Neural cell (in vitro differentiated cells): ENCODE data around the gene SLC2A4. TPM values are rescaled to one million over a fixed set of nuclear protein-coding genes. Genes with fewer than 3 reads are reported as not detected.

Experiments
- H2AFZ ChIP-seq: fragments of 200-600, 300-800 bp; sonication (generic), shearing (Covaris generic); 2 replicates; pipeline ENCODE4 v1.6.0; 2014; ENCODE audit warnings: low read depth, mild to moderate bottlenecking, antibody characterized with exemption, low read length, moderate library complexity
- H3F3A ChIP-seq: fragments of 200-600 bp; shearing (Covaris generic); 2 replicates; pipeline ENCODE4 v1.6.1; 2016; ENCODE audit warnings: mild to moderate bottlenecking, moderate library complexity, mixed read lengths, antibody characterized with exemption, low read length; ENCODE audit not compliant: insufficient read depth, poor library complexity, severe bottlenecking
- H3K27ac ChIP-seq: fragments of 200-600, 300-800 bp; sonication (generic), shearing (Covaris generic); 2 replicates; pipeline ENCODE4 v1.5.1; 2014; ENCODE audit warnings: mild to moderate bottlenecking, low read length, moderate library complexity
- H3K27me3 ChIP-seq: fragments of 300-800, 200-600 bp; sonication (generic), shearing (Covaris generic); 2 replicates; pipeline ENCODE4 v1.6.0; 2014; ENCODE audit warnings: mild to moderate bottlenecking, low read depth, low read length, moderate library complexity; ENCODE audit not compliant: insufficient read depth
- H3K36me3 ChIP-seq: fragments of 300-800, 200-600 bp; sonication (generic), shearing (Covaris generic); 2 replicates; pipeline ENCODE4 v1.5.1; 2014; ENCODE audit warnings: mild to moderate bottlenecking, antibody characterized with exemption, low read length, moderate library complexity; ENCODE audit not compliant: insufficient read depth
- H3K4me2 ChIP-seq: fragments of 300-800, 200-600 bp; sonication (generic), shearing (Covaris generic); 2 replicates; pipeline ENCODE4 v1.6.0; 2014; ENCODE audit warnings: mild to moderate bottlenecking, low read length
- H3K4me3 ChIP-seq: fragments of 300-800, 200-600 bp; sonication (generic), shearing (Covaris generic); 2 replicates; pipeline ENCODE4 v1.5.1; 2014; ENCODE audit warnings: mild to moderate bottlenecking, low read length, moderate library complexity
- H3K79me2 ChIP-seq: fragments of 200-600 bp; shearing (Covaris generic); replicated peaks from 2 replicates; pipeline ENCODE4 v1.6.0; 2014; ENCODE audit warnings: mild to moderate bottlenecking, low read length, moderate library complexity; ENCODE audit not compliant: insufficient read depth
- H3K9ac ChIP-seq: fragments of 300-800, 200-600 bp; sonication (generic), shearing (Covaris generic); 2 replicates; pipeline ENCODE4 v1.6.1; 2016; ENCODE audit warnings: mild to moderate bottlenecking, low read length, mixed read lengths
- H3K9me2 ChIP-seq: fragments of 200-600 bp; shearing (Covaris generic); 2 replicates; pipeline ENCODE4 v1.6.1; 2016; ENCODE audit warnings: mild to moderate bottlenecking, low read length, mixed read lengths; ENCODE audit not compliant: insufficient read depth
- H3K9me3 ChIP-seq: fragments of 200-600, 300-800 bp; sonication (generic), shearing (Covaris generic); 2 replicates; pipeline ENCODE4 v1.6.1; 2016; ENCODE audit warnings: mild to moderate bottlenecking, mixed run types, low read length, moderate library complexity, mixed read lengths
- H4K20me1 ChIP-seq: fragments of 200-600 bp; shearing (Covaris generic); 2 replicates; pipeline ENCODE4 v1.6.1; 2016; ENCODE audit warnings: mild to moderate bottlenecking, mixed run types; ENCODE audit not compliant: insufficient read depth
- CTCF ChIP-seq: fragments of 450-650 bp; IDR thresholded peaks from 2 replicates; pipeline ENCODE4 v1.5.1; 2014; ENCODE audit warnings: antibody characterized with exemption, mild to moderate bottlenecking, moderate library complexity; ENCODE audit not compliant: poor library complexity, severe bottlenecking
- EP300 ChIP-seq: fragments of 450-650 bp; conservative IDR thresholded peaks from 2 replicates; pipeline ENCODE4 v1.6.1; 2014; ENCODE audit warnings: antibody characterized with exemption, mild to moderate bottlenecking, moderate library complexity; ENCODE audit not compliant: poor library complexity, severe bottlenecking
- EZH2 ChIP-seq: fragments of 200-600, 300-800 bp; shearing (Covaris generic), sonication (generic); IDR thresholded peaks from 2 replicates; pipeline ENCODE4 v1.6.1; 2014; ENCODE audit warnings: antibody characterized with exemption, low read length, borderline replicate concordance, mild to moderate bottlenecking; ENCODE audit not compliant: insufficient read depth, poor library complexity, severe bottlenecking
- MXI1 ChIP-seq: fragments of 450-650 bp; conservative IDR thresholded peaks from 2 replicates; pipeline ENCODE4 v1.6.1; 2014; ENCODE audit warnings: antibody characterized with exemption, mild to moderate bottlenecking; ENCODE audit not compliant: poor library complexity, severe bottlenecking
- POLR2AphosphoS5 ChIP-seq: IDR thresholded peaks from 2 replicates; pipeline ENCODE4 v1.6.1; 2012
- RAD21 ChIP-seq: fragments of 450-650 bp; conservative IDR thresholded peaks from 2 replicates; pipeline ENCODE4 v1.6.1; 2014; ENCODE audit warnings: antibody characterized with exemption, mild to moderate bottlenecking, moderate library complexity
- REST ChIP-seq: IDR thresholded peaks from 2 replicates; pipeline ENCODE4 v1.6.1; 2012; ENCODE audit warnings: borderline replicate concordance
- SMC3 ChIP-seq: fragments of 450-650 bp; conservative IDR thresholded peaks from 2 replicates; pipeline ENCODE4 v1.6.1; 2014; ENCODE audit warnings: antibody characterized with exemption, mild to moderate bottlenecking, moderate library complexity; ENCODE audit not compliant: poor library complexity
- TAF1 ChIP-seq: IDR thresholded peaks from 2 replicates; pipeline ENCODE4 v1.6.1; 2012; ENCODE audit warnings: low read depth
- polyA plus RNA-seq: library from polyadenylated mRNA; depleted of rRNA; stranded (reverse); fragments of >200 nt; gene quantifications from 2 replicates; pipeline ENCODE4 v1.2.3, GENCODE V29; 2014

SLC2A4 gene
- polyA plus RNA-seq, 1 donor from 2014 or later: not detected

GRCh38 chr17:7306911-7307685 is 25.6 kb downstream of the SLC2A4 start, which contains the start of gene EIF5A:
Gene EIF5A (plus strand): TSS chr17:7307628. CDS start chr17:7309636, 2,008 bp downstream.
- no peaks in the 10 kb centered on the region for H3K9me2 ChIP-seq
- H3K27me3 ChIP-seq: no peaks in the 10 kb centered on the region
- H3K9me3 ChIP-seq: no peaks in the 10 kb centered on the region
- H2AFZ ChIP-seq: peak within 1 kb of the TSS; percentile 60
- TF ChIP-seq MXI1 (peak; percentile 88), TAF1 (peak; percentile 66), EP300 (peak; percentile 31), SMC3 (no peak), POLR2AphosphoS5 (peak; percentile 73), EZH2 (no peak)
- peak within 1 kb of the TSS; percentile 91 for H3K4me3 ChIP-seq
- H3K36me3 ChIP-seq: no peaks in the 10 kb centered on the region
- no peaks in the 10 kb centered on the region for H3F3A ChIP-seq
- peak within 1 kb of the TSS; percentile 86 for H3K9ac ChIP-seq
- peak within 1 kb of the TSS; percentile 89 for H3K4me2 ChIP-seq
- peak within 1 kb of the TSS; percentile 84 for H3K27ac ChIP-seq
- H4K20me1 ChIP-seq: peaks cover 12% of the 10 kb centered on the region
- H3K79me2 ChIP-seq: peaks cover 29% of the 10 kb centered on the region

- peaks cover 29% of the 10 kb centered on the region for H3K79me2 ChIP-seq
- no peaks in the 10 kb centered on the region for H3K9me2 ChIP-seq
- H3K27ac ChIP-seq: peak overlapping the region; percentile 84
- H3K4me3 ChIP-seq: peak overlapping the region; percentile 91
- peaks cover 12% of the 10 kb centered on the region for H4K20me1 ChIP-seq
- peak overlapping the region; percentile 89 for H3K4me2 ChIP-seq
- H3F3A ChIP-seq: no peaks in the 10 kb centered on the region
- no peaks in the 10 kb centered on the region for H3K27me3 ChIP-seq
- H3K9me3 ChIP-seq: no peaks in the 10 kb centered on the region
- no peak overlapping the region for H2AFZ ChIP-seq
- no peaks in the 10 kb centered on the region for H3K36me3 ChIP-seq
- TF ChIP-seq POLR2AphosphoS5 (peak; percentile 98), REST (peak; percentile 47), EZH2 (no peak), CTCF (no peak), MXI1 (peak; percentile 60), EP300 (peak; percentile 42), RAD21 (peak; percentile 23), SMC3 (no peak), TAF1 (peak; percentile 51)
- H3K9ac ChIP-seq: peak overlapping the region; percentile 86
Measured at GRCh38 chr17:7307686-7308624, 26.4 kb downstream of the SLC2A4 start.
